ENCODE results near the gene TTC34.
A peak's percentile ranks its signal among the peaks of the same experiment; 100 is the strongest.

Gene TTC34

DNA sequence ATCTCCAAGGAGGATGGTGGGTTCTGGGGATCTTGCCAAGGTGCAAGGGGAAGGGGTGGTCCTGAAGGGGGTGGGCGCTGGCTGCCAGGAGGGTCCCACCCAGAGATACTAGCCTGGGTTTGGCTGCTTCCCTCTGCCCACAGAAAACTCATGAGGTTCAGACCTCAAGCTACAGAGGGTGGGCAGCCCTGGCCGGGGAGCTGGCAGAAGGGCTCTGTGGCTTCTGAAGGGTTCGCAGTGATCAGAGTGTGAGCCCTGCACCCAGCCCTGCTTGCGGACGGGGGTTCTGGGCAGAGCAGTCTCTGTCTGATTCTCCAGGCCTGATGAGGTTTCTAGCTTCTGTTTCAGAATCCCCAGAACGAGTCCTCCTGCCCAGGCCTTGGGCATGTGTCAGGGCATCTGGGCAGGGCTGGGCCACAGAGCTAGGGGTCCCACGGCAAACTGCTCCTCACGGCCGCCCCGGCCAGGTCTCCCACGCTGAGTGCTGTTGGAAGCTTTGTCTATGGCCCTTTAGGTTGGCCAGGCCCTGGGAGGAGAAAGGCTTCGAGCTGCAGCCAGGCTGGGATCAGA is 168.0 kb downstream of the TTC34 start:
- Histone ChIP-seq H3K79me2 (ENCODE audit: control insufficient read depth, insufficient read depth, low read length, poor library complexity) (no peaks in the 10 kb centered on the region), H3K4me2 (ENCODE audit: low read length) (no peak overlapping the region), H2AK5ac (ENCODE audit: low read length) (no peak overlapping the region), H4K91ac (ENCODE audit: low read depth, low read length) (no peak overlapping the region), H3K9ac (ENCODE audit: low read length) (no peak overlapping the region), H2BK12ac (ENCODE audit: low read length) (no peak overlapping the region), H3K36me3 (ENCODE audit: control insufficient read depth in 1 of 2, insufficient read depth in 2 of 2, low read length in 2 of 2) (no peaks in the 10 kb centered on the region), H3K79me1 (ENCODE audit: low read length) (no peaks in the 10 kb centered on the region), H3K4ac (ENCODE audit: low read depth, low read length) (no peak overlapping the region), H3K14ac (ENCODE audit: low read length) (no peak overlapping the region), H3K27ac (ENCODE audit: low read depth, low read length) (no peak overlapping the region), H2BK120ac (ENCODE audit: insufficient read depth, low read length, poor library complexity) (no peak overlapping the region), H3K27me3 (ENCODE audit: insufficient read depth, low read length) (peaks cover 18% of the 10 kb centered on the region), H3K23ac (ENCODE audit: low read length) (no peak overlapping the region), H2AFZ (ENCODE audit: insufficient read depth, low read length, poor library complexity) (no peak overlapping the region), H3K18ac (ENCODE audit: low read length) (no peak overlapping the region), H3K4me3 (ENCODE audit: low read depth, low read length) (no peak overlapping the region), H4K12ac (ENCODE audit: low read depth, low read length) (no peak overlapping the region), H3K9me3 (ENCODE audit: insufficient read depth, low read depth, low read length) (peaks cover 25% of the 10 kb centered on the region), H3K4me1 (ENCODE audit: control insufficient read depth in 1 of 2, insufficient read depth in 2 of 2, low read length in 2 of 2) (no peaks in the 10 kb centered on the region), H2BK5ac (ENCODE audit: low read depth, low read length, poor library complexity) (no peak overlapping the region), H4K8ac (ENCODE audit: low read depth, low read length) (no peak overlapping the region)
- no CpG with 5 or more reads among the region's 12 CpGs for whole genome bisulfite sequencing (ENCODE audit: extremely low coverage, insufficient coverage, insufficient read length)
- no peak for DNase-seq

- no peak within 1 kb of the TSS for H3K4me2 ChIP-seq (ENCODE audit: low read length)
- H3K9ac ChIP-seq (ENCODE audit: low read length) = no peak within 1 kb of the TSS
- no peak within 1 kb of the TSS for H2BK120ac ChIP-seq (ENCODE audit: insufficient read depth, low read length, poor library complexity)
- no peak within 1 kb of the TSS for H2AK5ac ChIP-seq (ENCODE audit: low read length)
- H4K91ac ChIP-seq (ENCODE audit: low read depth, low read length) = no peak within 1 kb of the TSS
- H3K18ac ChIP-seq (ENCODE audit: low read length) = no peak within 1 kb of the TSS
- H3K79me2 ChIP-seq (ENCODE audit: control insufficient read depth, insufficient read depth, low read length, poor library complexity) = no peaks in the 10 kb centered on the region
- no peak within 1 kb of the TSS for H4K12ac ChIP-seq (ENCODE audit: low read depth, low read length)
- peaks cover 24% of the 10 kb centered on the region for H3K27me3 ChIP-seq (ENCODE audit: insufficient read depth, low read length)
- no peak within 1 kb of the TSS for H3K23ac ChIP-seq (ENCODE audit: low read length)
- no peak within 1 kb of the TSS for H3K4ac ChIP-seq (ENCODE audit: low read depth, low read length)
- H3K4me1 ChIP-seq (ENCODE audit: control insufficient read depth in 1 of 2, insufficient read depth in 2 of 2, low read length in 2 of 2) = no peaks in the 10 kb centered on the region
- H3K14ac ChIP-seq (ENCODE audit: low read length) = no peak within 1 kb of the TSS
- H2BK5ac ChIP-seq (ENCODE audit: low read depth, low read length, poor library complexity) = no peak within 1 kb of the TSS
- H2BK12ac ChIP-seq (ENCODE audit: low read length) = no peak within 1 kb of the TSS
- no CpG with 5 or more reads among the region's 16 CpGs for WGBS (ENCODE audit: extremely low coverage, insufficient coverage, insufficient read length)
- H3K36me3 ChIP-seq (ENCODE audit: control insufficient read depth in 1 of 2, insufficient read depth in 2 of 2, low read length in 2 of 2) = no peaks in the 10 kb centered on the region
- no peak within 1 kb of the TSS for H2AFZ ChIP-seq (ENCODE audit: insufficient read depth, low read length, poor library complexity)
- no peak within 1 kb of the TSS for H3K4me3 ChIP-seq (ENCODE audit: low read depth, low read length)
- H3K27ac ChIP-seq (ENCODE audit: low read depth, low read length) = no peak within 1 kb of the TSS
- no peak within 1 kb of the TSS for H4K8ac ChIP-seq (ENCODE audit: low read depth, low read length)
- H3K79me1 ChIP-seq (ENCODE audit: low read length) = no peaks in the 10 kb centered on the region
- no peak for DNase-seq
- H3K9me3 ChIP-seq (ENCODE audit: insufficient read depth, low read depth, low read length) = peaks cover 30% of the 10 kb centered on the region
Observed at GRCh38 chr1:2632561-2633361, 168.7 kb downstream of the TTC34 start, which contains the start of gene MMEL1. Gene MMEL1, minus strand, starts transcription at chr1:2633016. Its CDS starts 3,532 bp downstream, at chr1:2629484.

DNA sequence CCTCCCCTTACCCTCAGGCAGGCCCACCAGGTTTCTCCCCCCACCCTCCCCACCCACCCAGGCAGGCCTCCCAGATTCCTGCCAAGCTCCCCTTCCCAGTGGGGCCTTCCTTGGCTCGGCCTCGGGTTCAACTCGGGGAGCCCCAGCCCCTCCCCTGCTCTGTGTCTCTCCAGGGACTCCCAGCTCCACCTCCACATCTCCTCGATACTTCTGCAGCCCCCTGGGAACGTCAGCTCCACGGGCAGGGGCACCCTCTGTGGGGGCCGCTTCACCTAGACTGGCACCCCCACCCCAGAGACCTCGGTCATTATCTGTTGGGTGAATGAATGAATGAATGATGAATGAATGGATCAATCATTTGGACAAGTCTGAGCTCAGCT is 169.5 kb downstream of the TTC34 start:
- no peak for DNase-seq
- no peak overlapping the region for H2BK120ac ChIP-seq (ENCODE audit: insufficient read depth, low read length, poor library complexity)
- no peak overlapping the region for H4K12ac ChIP-seq (ENCODE audit: low read depth, low read length)
- no peaks in the 10 kb centered on the region for H3K79me1 ChIP-seq (ENCODE audit: low read length)
- H3K4me1 ChIP-seq (ENCODE audit: control insufficient read depth in 1 of 2, insufficient read depth in 2 of 2, low read length in 2 of 2) = no peaks in the 10 kb centered on the region
- H2AFZ ChIP-seq (ENCODE audit: insufficient read depth, low read length, poor library complexity) = no peak overlapping the region
- no CpG with 5 or more reads among the region's 8 CpGs for WGBS (ENCODE audit: extremely low coverage, insufficient coverage, insufficient read length)
- no peak overlapping the region for H2AK5ac ChIP-seq (ENCODE audit: low read length)
- no peak overlapping the region for H3K23ac ChIP-seq (ENCODE audit: low read length)
- no peak overlapping the region for H3K27ac ChIP-seq (ENCODE audit: low read depth, low read length)
- H3K9ac ChIP-seq (ENCODE audit: low read length) = no peak overlapping the region
- no peaks in the 10 kb centered on the region for H3K79me2 ChIP-seq (ENCODE audit: control insufficient read depth, insufficient read depth, low read length, poor library complexity)
- H3K4me2 ChIP-seq (ENCODE audit: low read length) = no peak overlapping the region
- H2BK5ac ChIP-seq (ENCODE audit: low read depth, low read length, poor library complexity) = no peak overlapping the region
- no peak overlapping the region for H4K91ac ChIP-seq (ENCODE audit: low read depth, low read length)
- no peak overlapping the region for H3K4me3 ChIP-seq (ENCODE audit: low read depth, low read length)
- H2BK12ac ChIP-seq (ENCODE audit: low read length) = no peak overlapping the region
- no peak overlapping the region for H3K18ac ChIP-seq (ENCODE audit: low read length)
- peaks cover 27% of the 10 kb centered on the region for H3K27me3 ChIP-seq (ENCODE audit: insufficient read depth, low read length)
- no peak overlapping the region for H4K8ac ChIP-seq (ENCODE audit: low read depth, low read length)
- H3K14ac ChIP-seq (ENCODE audit: low read length) = no peak overlapping the region
- H3K9me3 ChIP-seq (ENCODE audit: insufficient read depth, low read depth, low read length) = peaks cover 27% of the 10 kb centered on the region
- no peaks in the 10 kb centered on the region for H3K36me3 ChIP-seq (ENCODE audit: control insufficient read depth in 1 of 2, insufficient read depth in 2 of 2, low read length in 2 of 2)
- H3K4ac ChIP-seq (ENCODE audit: low read depth, low read length) = no peak overlapping the region

- no peaks in the 10 kb centered on the region for H3K79me2 ChIP-seq (ENCODE audit: control insufficient read depth, insufficient read depth, low read length, poor library complexity)
- H3K27ac ChIP-seq (ENCODE audit: low read depth, low read length) = no peak overlapping the region
- WGBS (ENCODE audit: extremely low coverage, insufficient coverage, insufficient read length) = no CpG with 5 or more reads among the region's 24 CpGs
- no peak overlapping the region for H2BK12ac ChIP-seq (ENCODE audit: low read length)
- H2BK120ac ChIP-seq (ENCODE audit: insufficient read depth, low read length, poor library complexity) = no peak overlapping the region
- H3K27me3 ChIP-seq (ENCODE audit: insufficient read depth, low read length) = peaks cover 27% of the 10 kb centered on the region
- no peak overlapping the region for H4K91ac ChIP-seq (ENCODE audit: low read depth, low read length)
- no peak overlapping the region for H2AFZ ChIP-seq (ENCODE audit: insufficient read depth, low read length, poor library complexity)
- H2BK5ac ChIP-seq (ENCODE audit: low read depth, low read length, poor library complexity) = no peak overlapping the region
- no peaks in the 10 kb centered on the region for H3K79me1 ChIP-seq (ENCODE audit: low read length)
- no peaks in the 10 kb centered on the region for H3K4me1 ChIP-seq (ENCODE audit: control insufficient read depth in 1 of 2, insufficient read depth in 2 of 2, low read length in 2 of 2)
- H3K9me3 ChIP-seq (ENCODE audit: insufficient read depth, low read depth, low read length) = peaks cover 22% of the 10 kb centered on the region
- H3K18ac ChIP-seq (ENCODE audit: low read length) = no peak overlapping the region
- H3K9ac ChIP-seq (ENCODE audit: low read length) = no peak overlapping the region
- no peak overlapping the region for H2AK5ac ChIP-seq (ENCODE audit: low read length)
- no peak overlapping the region for H4K12ac ChIP-seq (ENCODE audit: low read depth, low read length)
- no peak overlapping the region for H3K14ac ChIP-seq (ENCODE audit: low read length)
- H3K23ac ChIP-seq (ENCODE audit: low read length) = no peak overlapping the region
- no peak overlapping the region for H3K4me2 ChIP-seq (ENCODE audit: low read length)
- H3K4ac ChIP-seq (ENCODE audit: low read depth, low read length) = no peak overlapping the region
- no peaks in the 10 kb centered on the region for H3K36me3 ChIP-seq (ENCODE audit: control insufficient read depth in 1 of 2, insufficient read depth in 2 of 2, low read length in 2 of 2)
- peak overlapping the region; percentile 33 for H3K4me3 ChIP-seq (ENCODE audit: low read depth, low read length)
- no peak overlapping the region for H4K8ac ChIP-seq (ENCODE audit: low read depth, low read length)
- no peak for DNase-seq
Observed at GRCh38 chr1:2631136-2632050, 170.1 kb downstream of the TTC34 start.
